ENCODE measurements around the gene DNAH5. TPM values are rescaled to one million over a fixed set of nuclear protein-coding genes. Genes with fewer than 3 reads are reported as not detected.

The DNAH5 gene
- total RNA-seq, 2 experiments from 2014 or later, result not detected

DNA sequence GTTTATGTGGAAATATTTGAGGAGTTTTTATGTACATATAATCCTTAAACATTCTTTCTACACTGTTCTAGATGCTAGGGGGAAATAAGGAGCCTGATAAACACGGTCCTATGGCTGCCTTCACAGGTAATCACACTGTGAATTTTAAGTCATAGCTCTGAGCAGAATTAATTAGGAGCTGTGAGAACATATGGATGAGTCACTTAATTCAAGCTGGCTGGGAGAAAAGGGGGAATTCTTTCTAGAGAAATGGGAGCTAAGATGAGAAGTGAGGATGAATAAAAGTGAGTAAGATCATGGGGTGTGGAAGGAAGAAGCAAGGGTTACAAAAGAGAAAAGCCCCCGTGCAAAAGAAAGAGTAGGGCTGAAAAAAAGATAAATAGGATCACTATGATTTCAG is 290.8 kb downstream of the DNAH5 start:
- Mint-ChIP-seq H3K4me3 (no peak overlapping the region), H3K36me3 (ENCODE audit: low read depth) (no peaks in the 10 kb centered on the region), H3K27me3 (no peaks in the 10 kb centered on the region), H3K9me3 (peaks cover 3% of the 10 kb centered on the region), H3K27ac (no peak overlapping the region), H3K4me1 (no peaks in the 10 kb centered on the region)
- CTCF ChIA-PET, result no interaction called here
- POLR2A ChIA-PET, result no interaction called here
- no peak for DNase-seq

GRCh38 chr5:13649656-13650055 is 294.8 kb downstream of the DNAH5 start:
- ChIA-PET POLR2A (no interaction called here), CTCF (no interaction called here)
- Mint-ChIP-seq H3K27ac (no peak overlapping the region), H3K36me3 (ENCODE audit: low read depth) (no peaks in the 10 kb centered on the region), H3K4me1 (no peaks in the 10 kb centered on the region), H3K9me3 (peaks cover 8% of the 10 kb centered on the region), H3K27me3 (no peaks in the 10 kb centered on the region), H3K4me3 (no peak overlapping the region)
- no peak for DNase-seq

DNA sequence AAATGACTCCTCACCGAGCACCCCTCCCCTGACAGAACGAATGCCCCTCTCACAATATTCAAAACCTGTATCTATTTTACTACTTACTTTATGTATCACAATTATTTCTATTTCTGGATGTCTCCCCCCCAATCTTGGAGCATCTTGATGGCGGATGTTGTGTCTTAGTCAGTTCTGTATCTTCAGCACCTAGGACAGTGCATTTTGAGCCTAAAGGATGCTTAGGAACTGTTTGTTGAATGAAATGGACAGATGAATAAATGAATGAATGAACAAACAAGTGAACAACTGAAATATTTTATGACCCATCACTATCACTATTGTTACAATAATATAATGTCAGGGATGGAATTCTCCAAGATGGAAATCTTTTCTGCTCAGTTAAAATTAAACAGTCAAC is 295.7 kb downstream of the DNAH5 start:
- peaks cover 8% of the 10 kb centered on the region for H3K9me3 Mint-ChIP-seq
- H3K36me3 Mint-ChIP-seq (ENCODE audit: low read depth), result no peaks in the 10 kb centered on the region
- H3K27ac Mint-ChIP-seq, result no peak overlapping the region
- no peaks in the 10 kb centered on the region for H3K4me1 Mint-ChIP-seq
- H3K27me3 Mint-ChIP-seq, result no peaks in the 10 kb centered on the region
- POLR2A ChIA-PET, result no interaction called here
- no peak for DNase-seq
- no peak overlapping the region for H3K4me3 Mint-ChIP-seq
- CTCF ChIA-PET, result no interaction called here

DNA sequence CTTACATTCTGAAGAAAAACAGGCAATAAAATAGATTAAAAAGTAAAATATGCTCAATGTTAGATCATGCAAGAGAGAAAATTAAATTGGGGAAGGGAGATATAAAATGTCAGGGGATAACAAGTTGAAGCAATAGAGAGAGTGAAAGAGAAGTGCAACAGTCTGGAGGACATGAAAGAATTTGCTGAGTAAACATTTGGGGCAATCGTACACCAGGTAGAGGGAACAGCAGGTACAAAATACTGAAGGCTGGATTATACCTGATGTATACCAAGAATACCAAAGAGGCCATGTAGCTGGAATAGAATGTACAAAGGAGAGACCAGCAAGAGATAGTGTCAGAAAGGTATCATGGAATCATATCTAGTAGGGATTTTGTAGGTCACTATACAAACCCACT is 300.8 kb downstream of the DNAH5 start:
- no peaks in the 10 kb centered on the region for H3K36me3 Mint-ChIP-seq (ENCODE audit: low read depth)
- H3K27me3 Mint-ChIP-seq, result no peaks in the 10 kb centered on the region
- H3K9me3 Mint-ChIP-seq, result peaks cover 8% of the 10 kb centered on the region
- no peak for DNase-seq
- ChIA-PET POLR2A (no interaction called here), CTCF (no interaction called here)
- H3K4me3 Mint-ChIP-seq, result no peak overlapping the region
- H3K27ac Mint-ChIP-seq, result no peak overlapping the region
- no peaks in the 10 kb centered on the region for H3K4me1 Mint-ChIP-seq

DNA sequence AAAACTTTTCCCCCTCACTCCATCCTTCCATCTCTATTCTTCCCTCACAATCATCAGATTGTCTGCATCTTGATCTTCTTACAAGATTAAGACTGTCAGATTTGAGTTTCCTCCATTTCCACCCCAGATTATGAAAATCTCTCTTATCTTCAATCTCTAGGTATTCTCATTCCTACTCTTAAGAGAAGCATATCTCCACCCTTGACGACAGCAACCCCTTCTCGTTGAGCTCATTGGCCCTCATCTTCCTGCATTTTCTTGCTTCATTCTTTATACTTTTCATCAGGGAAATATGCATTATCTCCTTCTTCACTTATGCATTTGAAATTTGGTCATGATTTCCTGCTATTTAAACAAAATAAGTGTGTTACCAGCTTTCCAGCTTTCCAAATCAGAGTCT is 301.3 kb downstream of the DNAH5 start:
- ChIA-PET CTCF (no interaction called here), POLR2A (no interaction called here)
- DNase-seq, result no peak
- Mint-ChIP-seq H3K4me1 (no peaks in the 10 kb centered on the region), H3K27ac (no peak overlapping the region), H3K27me3 (no peaks in the 10 kb centered on the region), H3K4me3 (no peak overlapping the region), H3K9me3 (peaks cover 5% of the 10 kb centered on the region), H3K36me3 (ENCODE audit: low read depth) (no peaks in the 10 kb centered on the region)

Other genes with a start within 250 kb of the DNAH5 start
- gene TRIO, start 198.7 kb upstream of the DNAH5 start, total RNA-seq, result 1 to 10 TPM; 3.7 to 4.2 TPM